Kidney epithelial cell (primary cell): ENCODE results near the gene CSF2RB. TPM values are rescaled to one million over a fixed set of nuclear protein-coding genes. Genes with fewer than 3 reads are reported as not detected.

Experiments used
- DNase-seq: peaks from one replicate; pipeline ENCODE4 v3.0.0-alpha.2; 2010; ENCODE audit warnings: low read depth
- H3K27me3 ChIP-seq: 2 replicates; pipeline ENCODE4 v1.6.0; 2011; ENCODE audit warnings: low read length; ENCODE audit not compliant: control insufficient read depth, insufficient read depth
- H3K36me3 ChIP-seq: 2 replicates; pipeline ENCODE4 v1.5.1; 2011; ENCODE audit warnings: low read length; ENCODE audit not compliant: control insufficient read depth, insufficient read depth
- H3K4me3 ChIP-seq: 2 replicates; pipeline ENCODE4 v1.5.1; 2011; ENCODE audit warnings: low read depth, mild to moderate bottlenecking, control low read depth, low read length
- total RNA-seq: library from RNA; depleted of rRNA; stranded (reverse); fragments of >200 nt; gene quantifications from 2 replicates; pipeline ENCODE4 v1.2.3, GENCODE V29; 2015
- TF ChIP-seq, protein P1 (sequence below): IDR thresholded peaks from 2 replicates; pipeline ENCODE4 v1.5.1; 2011; ENCODE audit warnings: mild to moderate bottlenecking, moderate library complexity, low read length, control low read depth, inconsistent platforms; ENCODE audit not compliant: insufficient read depth, poor library complexity, severe bottlenecking

Gene CSF2RB
- total RNA-seq, 1 donor from 2014 or later: 1.1 TPM

GRCh38 chr22:36954251-36955014 lies 41.0 kb downstream of the CSF2RB start:
- H3K4me3 ChIP-seq: no peak overlapping the region
- no peaks in the 10 kb centered on the region for H3K27me3 ChIP-seq
- TF ChIP-seq, protein P1, sequence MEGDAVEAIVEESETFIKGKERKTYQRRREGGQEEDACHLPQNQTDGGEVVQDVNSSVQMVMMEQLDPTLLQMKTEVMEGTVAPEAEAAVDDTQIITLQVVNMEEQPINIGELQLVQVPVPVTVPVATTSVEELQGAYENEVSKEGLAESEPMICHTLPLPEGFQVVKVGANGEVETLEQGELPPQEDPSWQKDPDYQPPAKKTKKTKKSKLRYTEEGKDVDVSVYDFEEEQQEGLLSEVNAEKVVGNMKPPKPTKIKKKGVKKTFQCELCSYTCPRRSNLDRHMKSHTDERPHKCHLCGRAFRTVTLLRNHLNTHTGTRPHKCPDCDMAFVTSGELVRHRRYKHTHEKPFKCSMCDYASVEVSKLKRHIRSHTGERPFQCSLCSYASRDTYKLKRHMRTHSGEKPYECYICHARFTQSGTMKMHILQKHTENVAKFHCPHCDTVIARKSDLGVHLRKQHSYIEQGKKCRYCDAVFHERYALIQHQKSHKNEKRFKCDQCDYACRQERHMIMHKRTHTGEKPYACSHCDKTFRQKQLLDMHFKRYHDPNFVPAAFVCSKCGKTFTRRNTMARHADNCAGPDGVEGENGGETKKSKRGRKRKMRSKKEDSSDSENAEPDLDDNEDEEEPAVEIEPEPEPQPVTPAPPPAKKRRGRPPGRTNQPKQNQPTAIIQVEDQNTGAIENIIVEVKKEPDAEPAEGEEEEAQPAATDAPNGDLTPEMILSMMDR: no peak
- no peak for DNase-seq
- H3K36me3 ChIP-seq: no peaks in the 10 kb centered on the region

GRCh38 chr22:36955691-36956090 lies 42.3 kb downstream of the CSF2RB start:
- H3K27me3 ChIP-seq: peaks cover 6% of the 10 kb centered on the region
- TF ChIP-seq, protein P1: no peak
- DNase-seq: no peak

GRCh38 chr22:36958366-36958765 lies 44.9 kb downstream of the CSF2RB start:
- Histone ChIP-seq H3K36me3 (no peaks in the 10 kb centered on the region), H3K4me3 (no peak overlapping the region), H3K27me3 (peaks cover 6% of the 10 kb centered on the region)
- DNase-seq: no peak
- TF ChIP-seq, protein P1: no peak

More at GRCh38 chr22:36955691-36956090, 42.3 kb downstream of the CSF2RB start:
- Histone ChIP-seq H3K4me3 (no peak overlapping the region), H3K36me3 (no peaks in the 10 kb centered on the region)

- H3K4me3 ChIP-seq: no peak overlapping the region
- no peak for DNase-seq
- peaks cover 9% of the 10 kb centered on the region for H3K27me3 ChIP-seq
- TF ChIP-seq, protein P1: no peak
- H3K36me3 ChIP-seq: no peaks in the 10 kb centered on the region
Measured at GRCh38 chr22:36961626-36962025, 48.2 kb downstream of the CSF2RB start.

GRCh38 chr22:36963302-36963701 lies 49.9 kb downstream of the CSF2RB start:
- Histone ChIP-seq H3K4me3 (no peak overlapping the region), H3K36me3 (no peaks in the 10 kb centered on the region), H3K27me3 (peaks cover 9% of the 10 kb centered on the region)
- TF ChIP-seq, protein P1: no peak
- no peak for DNase-seq

DNA sequence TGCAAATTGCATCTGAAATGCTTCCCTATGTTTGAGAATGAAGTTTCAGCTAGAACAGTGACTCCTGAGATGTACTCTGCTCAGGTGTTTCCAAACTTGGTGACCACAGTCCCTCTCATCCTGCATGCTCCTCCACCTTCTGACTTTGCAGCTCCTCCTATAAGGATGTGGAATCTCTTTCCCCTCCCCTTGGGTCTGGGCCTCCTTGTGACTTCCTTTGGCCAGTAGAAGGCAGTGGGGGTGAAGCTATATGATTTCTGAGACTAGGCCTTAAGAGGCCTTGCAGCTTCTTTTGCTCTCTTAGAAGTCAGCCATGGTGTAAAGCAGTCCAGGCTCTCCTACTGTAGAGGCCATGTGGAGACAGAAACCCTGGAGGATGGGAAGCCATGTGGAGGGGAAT lies 50.7 kb downstream of the CSF2RB start:
- H3K4me3 ChIP-seq: no peak overlapping the region
- peaks cover 9% of the 10 kb centered on the region for H3K27me3 ChIP-seq
- no peak for DNase-seq
- TF ChIP-seq, protein P1: no peak
- H3K36me3 ChIP-seq: no peaks in the 10 kb centered on the region
